ENCODE results near the gene PARP2. TPM values are rescaled to one million over a fixed set of nuclear protein-coding genes. Genes with fewer than 3 reads are reported as not detected.

The PARP2 gene
- total RNA-seq, 1 donor from 2014 or later: 8.4 TPM

GRCh38 chr14:20386276-20386855 lies 42.9 kb downstream of the PARP2 start:
- Histone ChIP-seq H3K9me3 (ENCODE audit: control insufficient read depth in 3 of 3, low read length in 3 of 3) (no peaks in the 10 kb centered on the region), H3K4me1 (ENCODE audit: control insufficient read depth in 3 of 3, insufficient read depth in 3 of 3, low read length in 3 of 3) (peaks cover 0 to 7% (median 5%) of the 10 kb centered on the region in 3 donors), H3K9ac (ENCODE audit: low read depth in 1 of 3, low read length in 3 of 3) (no peak overlapping the region), H3K27me3 (ENCODE audit: control insufficient read depth in 3 of 3, insufficient read depth in 3 of 3, low read length in 3 of 3) (no peaks in the 10 kb centered on the region), H3K4me3 (ENCODE audit: low read length in 3 of 3) (no peak overlapping the region), H3K36me3 (ENCODE audit: control insufficient read depth in 3 of 3, insufficient read depth in 3 of 3, low read length in 3 of 3) (peaks cover 84 to 93% (median 91%) of the 10 kb centered on the region in 3 donors), H3K27ac (ENCODE audit: low read depth, low read length) (no peak overlapping the region)

- Histone ChIP-seq H3K9ac (ENCODE audit: low read depth in 1 of 3, low read length in 3 of 3) (no peak overlapping the region), H3K9me3 (ENCODE audit: control insufficient read depth in 3 of 3, low read length in 3 of 3) (no peaks in the 10 kb centered on the region), H3K36me3 (ENCODE audit: control insufficient read depth in 3 of 3, insufficient read depth in 3 of 3, low read length in 3 of 3) (peaks cover 77 to 91% (median 90%) of the 10 kb centered on the region in 3 donors), H3K27ac (ENCODE audit: low read depth, low read length) (no peak overlapping the region), H3K27me3 (ENCODE audit: control insufficient read depth in 3 of 3, insufficient read depth in 3 of 3, low read length in 3 of 3) (no peaks in the 10 kb centered on the region), H3K4me3 (ENCODE audit: low read length in 3 of 3) (no peak overlapping the region), H3K4me1 (ENCODE audit: control insufficient read depth in 3 of 3, insufficient read depth in 3 of 3, low read length in 3 of 3) (peaks cover 0 to 7% (median 5%) of the 10 kb centered on the region in 3 donors)
These were observed 44.1 kb downstream of the PARP2 start for GRCh38 chr14:20387576-20387975.

GRCh38 chr14:20388159-20388558 lies 44.7 kb downstream of the PARP2 start:
- Histone ChIP-seq H3K4me1 (ENCODE audit: control insufficient read depth in 3 of 3, insufficient read depth in 3 of 3, low read length in 3 of 3) (peaks cover 0 to 7% (median 5%) of the 10 kb centered on the region in 3 donors), H3K9me3 (ENCODE audit: control insufficient read depth in 3 of 3, low read length in 3 of 3) (no peaks in the 10 kb centered on the region), H3K36me3 (ENCODE audit: control insufficient read depth in 3 of 3, insufficient read depth in 3 of 3, low read length in 3 of 3) (peaks cover 71 to 85% (median 84%) of the 10 kb centered on the region in 3 donors), H3K27ac (ENCODE audit: low read depth, low read length) (no peak overlapping the region), H3K4me3 (ENCODE audit: low read length in 3 of 3) (no peak overlapping the region), H3K9ac (ENCODE audit: low read depth in 1 of 3, low read length in 3 of 3) (no peak overlapping the region), H3K27me3 (ENCODE audit: control insufficient read depth in 3 of 3, insufficient read depth in 3 of 3, low read length in 3 of 3) (no peaks in the 10 kb centered on the region)

- Histone ChIP-seq H3K4me3 (ENCODE audit: low read length in 3 of 3) (no peak overlapping the region), H3K4me1 (ENCODE audit: control insufficient read depth in 3 of 3, insufficient read depth in 3 of 3, low read length in 3 of 3) (peaks cover 0 to 7% (median 5%) of the 10 kb centered on the region in 3 donors), H3K27me3 (ENCODE audit: control insufficient read depth in 3 of 3, insufficient read depth in 3 of 3, low read length in 3 of 3) (no peaks in the 10 kb centered on the region), H3K9ac (ENCODE audit: low read depth in 1 of 3, low read length in 3 of 3) (no peak overlapping the region), H3K27ac (ENCODE audit: low read depth, low read length) (no peak overlapping the region), H3K9me3 (ENCODE audit: control insufficient read depth in 3 of 3, low read length in 3 of 3) (no peaks in the 10 kb centered on the region), H3K36me3 (ENCODE audit: control insufficient read depth in 3 of 3, insufficient read depth in 3 of 3, low read length in 3 of 3) (peaks cover 55 to 83% (median 80%) of the 10 kb centered on the region in 3 donors)
These were observed 48.1 kb downstream of the PARP2 start for GRCh38 chr14:20391505-20391904.

GRCh38 chr14:20397511-20397910 lies 54.1 kb downstream of the PARP2 start:
- Histone ChIP-seq H3K36me3 (ENCODE audit: control insufficient read depth in 3 of 3, insufficient read depth in 3 of 3, low read length in 3 of 3) (peaks cover 41 to 75% (median 63%) of the 10 kb centered on the region in 3 donors), H3K4me3 (ENCODE audit: low read length in 3 of 3) (no peak overlapping the region), H3K9me3 (ENCODE audit: control insufficient read depth in 3 of 3, low read length in 3 of 3) (no peaks in the 10 kb centered on the region), H3K4me1 (ENCODE audit: control insufficient read depth in 3 of 3, insufficient read depth in 3 of 3, low read length in 3 of 3) (peaks cover 0 to 5% (median 0%) of the 10 kb centered on the region in 3 donors), H3K27me3 (ENCODE audit: control insufficient read depth in 3 of 3, insufficient read depth in 3 of 3, low read length in 3 of 3) (no peaks in the 10 kb centered on the region), H3K27ac (ENCODE audit: low read depth, low read length) (no peak overlapping the region), H3K9ac (ENCODE audit: low read depth in 1 of 3, low read length in 3 of 3) (no peak overlapping the region)

GRCh38 chr14:20400589-20400964 lies 57.1 kb downstream of the PARP2 start:
- Histone ChIP-seq H3K9me3 (ENCODE audit: control insufficient read depth in 3 of 3, low read length in 3 of 3) (no peaks in the 10 kb centered on the region), H3K4me3 (ENCODE audit: low read length in 3 of 3) (no peak overlapping the region), H3K36me3 (ENCODE audit: control insufficient read depth in 3 of 3, insufficient read depth in 3 of 3, low read length in 3 of 3) (peaks cover 55 to 79% (median 68%) of the 10 kb centered on the region in 3 donors), H3K4me1 (ENCODE audit: control insufficient read depth in 3 of 3, insufficient read depth in 3 of 3, low read length in 3 of 3) (peaks cover 0 to 5% (median 0%) of the 10 kb centered on the region in 3 donors), H3K27ac (ENCODE audit: low read depth, low read length) (no peak overlapping the region), H3K27me3 (ENCODE audit: control insufficient read depth in 3 of 3, insufficient read depth in 3 of 3, low read length in 3 of 3) (no peaks in the 10 kb centered on the region), H3K9ac (ENCODE audit: low read depth in 1 of 3, low read length in 3 of 3) (no peak overlapping the region)

- no peak overlapping the region for H3K4me3 ChIP-seq (ENCODE audit: low read length in 3 of 3)
- no peaks in the 10 kb centered on the region for H3K9me3 ChIP-seq (ENCODE audit: control insufficient read depth in 3 of 3, low read length in 3 of 3)
- no peaks in the 10 kb centered on the region for H3K27me3 ChIP-seq (ENCODE audit: control insufficient read depth in 3 of 3, insufficient read depth in 3 of 3, low read length in 3 of 3)
- peaks cover 51 to 76% (median 64%) of the 10 kb centered on the region in 3 donors for H3K36me3 ChIP-seq (ENCODE audit: control insufficient read depth in 3 of 3, insufficient read depth in 3 of 3, low read length in 3 of 3)
- no peak overlapping the region for H3K9ac ChIP-seq (ENCODE audit: low read depth in 1 of 3, low read length in 3 of 3)
- peaks cover 0 to 5% (median 0%) of the 10 kb centered on the region in 3 donors for H3K4me1 ChIP-seq (ENCODE audit: control insufficient read depth in 3 of 3, insufficient read depth in 3 of 3, low read length in 3 of 3)
- no peak overlapping the region for H3K27ac ChIP-seq (ENCODE audit: low read depth, low read length)
These were observed 57.6 kb downstream of the PARP2 start for GRCh38 chr14:20400965-20401593.

- H3K27ac ChIP-seq (ENCODE audit: low read depth, low read length): no peak overlapping the region
- H3K36me3 ChIP-seq (ENCODE audit: control insufficient read depth in 3 of 3, insufficient read depth in 3 of 3, low read length in 3 of 3): peaks cover 53 to 72% (median 70%) of the 10 kb centered on the region in 3 donors
- no peaks in the 10 kb centered on the region for H3K27me3 ChIP-seq (ENCODE audit: control insufficient read depth in 3 of 3, insufficient read depth in 3 of 3, low read length in 3 of 3)
- no peaks in the 10 kb centered on the region for H3K9me3 ChIP-seq (ENCODE audit: control insufficient read depth in 3 of 3, low read length in 3 of 3)
- no peak overlapping the region for H3K9ac ChIP-seq (ENCODE audit: low read depth in 1 of 3, low read length in 3 of 3)
- H3K4me1 ChIP-seq (ENCODE audit: control insufficient read depth in 3 of 3, insufficient read depth in 3 of 3, low read length in 3 of 3): peaks cover 2 to 15% (median 7%) of the 10 kb centered on the region in 3 donors
- no peak overlapping the region for H3K4me3 ChIP-seq (ENCODE audit: low read length in 3 of 3)
These were observed 60.1 kb downstream of the PARP2 start for GRCh38 chr14:20403521-20403920.

All from skeletal muscle tissue (tissue), 4 donors.